GM19452 (cell line): Measurements from ENCODE around the gene ATF4.
"Not testable (repeated sequence)": the region's sequence is repeated elsewhere in the genome, so short reads cannot be mapped to it uniquely, and the experiment has no call there.

ENCODE experiments used
- ATAC-seq: cut with Tn5 transposase; IDR thresholded peaks from one replicate; pipeline ENCODE4 v1.9.1; 2021; ENCODE audit not compliant: unreplicated experiment

The ATF4 gene

GRCh38 chr22:39489094-39490068 is 31.0 kb upstream of the ATF4 start:
- no peak for ATAC-seq

GRCh38 chr22:39490135-39490798 is 30.1 kb upstream of the ATF4 start:
- peak; percentile 74 for ATAC-seq

DNA sequence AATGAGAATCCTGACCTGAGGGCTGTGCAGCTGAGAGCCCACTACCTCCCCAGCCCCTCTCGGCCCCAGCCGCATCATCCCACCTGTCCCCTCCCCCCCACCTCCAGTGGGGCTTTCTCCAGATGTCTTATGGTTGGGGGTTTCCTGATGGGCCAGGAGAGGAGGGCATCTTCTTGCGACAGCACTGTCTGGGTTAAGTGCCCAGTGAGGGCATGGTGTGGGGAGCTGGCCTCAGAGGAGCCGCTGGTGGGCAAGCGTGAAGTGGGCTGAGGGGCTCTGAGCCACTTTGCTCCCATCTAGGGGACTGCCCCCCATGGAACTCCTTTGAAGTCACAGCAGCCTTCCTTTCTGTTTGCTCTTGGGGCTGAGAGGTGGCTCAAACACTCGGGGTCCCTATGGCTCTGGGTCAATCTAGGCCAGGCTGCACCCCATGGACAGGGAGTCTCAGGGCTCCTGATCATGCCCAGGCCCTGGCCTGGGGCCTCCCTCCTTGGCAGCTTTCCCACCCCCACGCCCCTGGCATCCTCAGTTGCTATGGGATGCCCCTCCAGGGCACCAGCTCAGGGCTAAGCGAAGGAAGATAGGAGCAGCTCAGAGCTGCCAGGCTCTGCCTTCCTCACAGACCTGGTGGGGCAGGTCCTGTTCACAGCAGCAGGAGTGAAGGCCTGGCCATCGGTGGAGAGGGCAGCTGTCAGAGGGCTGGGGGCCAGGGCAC is 29.2 kb upstream of the ATF4 start:
- ATAC-seq: no peak

GRCh38 chr22:39491696-39492095 is 28.7 kb upstream of the ATF4 start:
- ATAC-seq: no peak

GRCh38 chr22:39492186-39492585 is 28.2 kb upstream of the ATF4 start:
- ATAC-seq: no peak

DNA sequence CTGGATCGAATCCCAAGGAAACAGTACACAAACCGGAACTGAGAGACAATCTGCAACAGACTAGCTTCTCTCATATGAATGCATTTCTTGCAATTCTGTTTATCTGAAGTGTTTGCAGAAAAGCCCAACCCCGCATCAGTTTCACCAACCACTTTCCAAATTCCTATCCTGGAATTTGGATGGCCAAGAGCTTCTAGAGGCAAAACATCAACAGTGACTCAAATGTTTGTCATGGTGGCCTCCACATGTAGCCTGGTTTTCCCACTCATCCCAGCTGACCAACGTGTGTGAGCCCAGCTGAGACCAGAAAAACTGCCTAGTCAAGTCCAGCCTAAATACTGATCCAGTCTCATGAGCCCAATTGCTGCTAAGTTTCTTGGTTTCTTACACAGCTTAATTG is 26.6 kb upstream of the ATF4 start:
- ATAC-seq: no peak

DNA sequence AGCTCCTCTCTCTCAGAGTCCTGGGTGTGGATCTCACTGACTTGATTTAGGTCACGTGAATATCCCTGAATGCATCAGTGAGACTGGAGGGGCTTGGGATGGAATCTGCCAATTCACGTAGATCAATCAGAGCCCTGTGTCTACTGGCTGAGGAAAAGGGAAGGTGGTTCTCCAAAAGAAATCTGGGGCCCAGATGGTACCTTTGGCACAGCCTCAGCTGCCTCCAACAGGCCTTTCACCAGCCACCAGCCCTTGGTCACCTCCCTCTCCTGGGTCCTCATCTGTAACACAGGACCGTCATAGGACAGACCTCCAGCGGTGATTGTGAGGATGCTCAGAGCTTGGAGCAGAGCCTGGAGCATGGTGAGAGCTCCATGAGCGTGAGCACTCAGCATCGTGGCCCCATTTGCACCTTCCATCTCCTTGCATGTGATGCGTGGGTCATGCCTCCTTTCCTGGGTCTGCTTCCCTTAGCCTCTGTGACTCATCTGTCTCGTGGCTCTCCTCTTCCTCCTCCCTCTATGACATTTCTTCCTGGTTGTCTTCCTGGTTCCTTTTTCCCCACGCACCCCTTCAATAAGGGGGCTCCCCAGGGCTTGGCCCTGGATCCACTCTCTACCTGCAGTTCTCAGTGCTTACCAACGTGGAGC is 25.8 kb upstream of the ATF4 start:
- ATAC-seq: no peak

- ATAC-seq: no peak
These were observed 24.1 kb upstream of the ATF4 start for GRCh38 chr22:39496131-39496838.

DNA sequence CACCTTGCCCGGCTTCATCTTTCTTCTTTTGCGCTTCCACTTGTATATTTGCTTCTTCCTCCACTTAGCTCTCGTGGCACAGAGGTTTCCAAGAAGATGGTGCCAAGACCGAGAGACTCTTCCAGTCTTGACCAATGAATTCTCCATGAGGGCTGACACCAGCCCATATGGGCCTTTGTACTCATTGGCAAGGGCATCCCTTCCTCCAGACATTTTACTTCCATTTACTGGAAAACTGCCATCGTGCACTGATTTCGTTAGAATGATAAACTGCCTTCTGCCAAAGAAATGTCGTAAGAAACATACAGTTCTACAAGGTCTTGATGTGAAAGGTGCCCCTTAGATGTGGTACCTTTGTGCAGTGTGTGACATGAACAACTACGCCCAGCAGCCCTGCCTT is 22.9 kb upstream of the ATF4 start:
- ATAC-seq: no peak

DNA sequence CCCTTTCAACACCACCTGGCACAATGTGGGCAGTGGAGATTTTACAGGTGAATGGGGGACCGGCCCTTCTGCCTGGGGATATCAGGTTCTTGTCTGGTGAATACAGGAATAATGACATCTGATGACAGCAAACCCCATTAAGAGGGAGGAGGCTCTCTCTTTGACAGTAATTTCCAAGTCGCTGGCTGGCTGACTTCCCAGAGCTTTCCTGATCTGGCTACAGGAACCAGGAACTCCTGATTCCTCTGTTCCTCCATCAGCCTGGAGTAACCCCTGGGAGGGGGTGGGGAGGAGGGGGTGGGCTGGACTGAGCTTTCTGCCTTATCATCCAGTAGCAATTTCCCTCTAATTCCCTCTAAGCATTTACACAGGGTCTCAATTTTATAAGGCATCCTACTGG is 22.0 kb upstream of the ATF4 start:
- ATAC-seq: no peak

- no peak for ATAC-seq
These were observed 21.6 kb upstream of the ATF4 start for GRCh38 chr22:39498802-39499201.

DNA sequence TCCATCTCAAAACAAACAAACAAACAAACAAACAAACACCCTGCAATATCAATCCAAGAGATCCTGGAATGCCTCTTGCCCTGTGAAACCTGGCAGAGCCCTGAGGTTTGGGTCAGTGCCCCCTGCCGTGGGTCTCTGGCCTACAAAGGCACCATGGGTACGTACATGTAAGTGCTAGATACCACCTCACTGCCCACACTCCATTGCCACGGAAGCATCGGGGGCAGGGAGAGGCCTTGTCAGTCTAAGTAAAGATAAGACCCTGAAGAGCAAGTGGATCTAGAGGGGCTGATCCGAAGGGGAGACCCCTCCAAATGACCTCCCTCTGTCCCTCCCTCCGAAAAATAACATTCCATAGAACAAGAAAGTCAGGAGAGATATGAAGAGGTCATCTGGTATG is 20.3 kb upstream of the ATF4 start:
- ATAC-seq: no peak

GRCh38 chr22:39501644-39502108 is 18.7 kb upstream of the ATF4 start:
- no peak for ATAC-seq

- ATAC-seq: peak; percentile 92
These were observed 18.1 kb upstream of the ATF4 start, which contains the start of gene MIEF1 for GRCh38 chr22:39502109-39502788. MIEF1 (plus strand) TSS chr22:39502290; CDS start chr22:39511295, 9,005 bp downstream.

GRCh38 chr22:39502789-39503409 is 17.5 kb upstream of the ATF4 start:
- ATAC-seq: no peak

DNA sequence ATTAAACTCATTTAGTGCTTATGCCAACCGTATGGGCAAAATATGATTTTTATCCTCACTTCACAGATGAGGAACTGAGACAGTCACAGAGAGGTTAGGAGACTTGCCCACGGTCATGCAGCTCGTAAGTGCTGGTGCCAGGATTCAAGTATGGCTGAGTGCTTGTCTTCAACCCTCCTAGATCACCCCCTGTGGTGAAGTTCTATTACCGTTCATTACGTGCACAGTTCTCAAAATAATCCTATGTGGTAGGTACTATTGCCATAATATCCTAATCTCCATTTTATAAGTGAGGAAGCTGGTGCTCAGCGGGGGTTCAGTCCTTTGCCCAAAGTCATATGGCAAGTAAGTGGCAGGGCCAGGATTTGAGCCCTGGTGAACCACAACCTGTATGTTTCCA is 16.7 kb upstream of the ATF4 start:
- ATAC-seq: no peak

GRCh38 chr22:39504071-39504470 is 16.3 kb upstream of the ATF4 start:
- ATAC-seq: no peak

DNA sequence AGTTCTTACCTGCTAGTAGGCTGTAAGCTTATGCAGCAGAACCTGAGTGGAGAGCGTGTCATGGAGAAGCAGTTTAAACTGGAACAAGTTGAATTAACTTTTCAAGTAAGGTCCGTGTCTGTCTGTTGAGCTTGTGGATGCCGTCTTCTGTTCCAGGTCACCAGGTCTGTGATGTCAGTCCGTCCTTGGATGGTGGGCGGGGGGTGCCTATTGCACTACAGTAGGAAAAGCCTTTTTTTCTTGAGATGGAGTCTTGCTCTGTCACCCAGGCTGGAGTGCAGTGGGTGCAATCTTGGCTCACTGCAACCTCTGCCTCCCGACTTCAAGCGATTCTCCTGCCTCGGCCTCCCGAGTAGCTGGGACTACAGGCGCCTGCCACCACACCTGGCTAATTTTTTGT is 13.3 kb upstream of the ATF4 start:
- not testable (repeated sequence) for ATAC-seq

DNA sequence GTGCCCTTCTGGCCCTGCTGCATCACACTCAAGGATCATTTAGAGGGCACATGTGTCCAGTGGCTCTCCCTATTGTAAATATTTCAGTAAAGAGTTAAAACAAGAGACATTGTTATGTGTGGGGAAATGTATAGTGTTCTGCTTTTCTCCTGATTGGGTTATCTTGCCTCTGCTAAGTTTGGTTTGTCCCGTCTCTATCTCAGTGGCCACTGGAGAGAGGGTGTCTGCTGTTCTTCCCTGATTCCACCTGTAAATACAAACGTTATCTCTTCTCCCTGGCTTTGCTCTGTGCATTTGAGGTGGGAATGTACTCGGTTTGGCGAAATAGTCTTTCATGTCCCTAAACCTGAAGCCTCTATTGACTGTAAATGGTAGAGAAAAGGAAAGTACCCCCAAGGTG is 12.0 kb upstream of the ATF4 start:
- no peak for ATAC-seq
